GM12878 (cell line): Measurements from ENCODE around the gene LRRC39. TPM values are rescaled to one million over a fixed set of nuclear protein-coding genes. Genes with fewer than 3 reads are reported as not detected.

ENCODE experiments used
- ATAC-seq: fragments of 200-7000 bp; cut with Tn5 transposase; 3 replicates; pipeline ENCODE4 v1.9.1; 2020; ENCODE audit warnings: mild to moderate bottlenecking, moderate library complexity
- BruUV-seq: library from RNA; stranded (reverse); fragments of 400-500 nt; replicated peaks from 2 replicates; lab custom pipeline; 2021; lab: Mats Ljungman, UMichigan
- CTCF ChIA-PET: fragments of 300-600 bp; sonication (Branson Sonifier 250); formaldehyde crosslinking; extraction: SDS; loops from one replicate; lab custom pipeline; 2021; ENCODE audit warnings: inconsistent platforms; lab: Yijun Ruan, JAX
- POLR2A ChIA-PET: fragments of 350-600 bp; formaldehyde crosslinking; extraction: SDS; loops from one replicate; lab custom pipeline; 2021; ENCODE audit warnings: inconsistent platforms; lab: Charles Lee
- RAD21 ChIA-PET: fragments of 300-600 bp; sonication (Branson Sonifier 250); formaldehyde crosslinking; loops from one replicate; lab custom pipeline; 2023; ENCODE audit warnings: antibody characterized with exemption; ENCODE audit not compliant: unreplicated experiment; lab: Charles Lee
- SMC1A ChIA-PET: fragments of 300-600 bp; sonication (Branson Sonifier 250); formaldehyde crosslinking; loops from one replicate; lab custom pipeline; 2023; ENCODE audit not compliant: unreplicated experiment, uncharacterized antibody; lab: Charles Lee
- DNase-seq: peaks from one replicate; pipeline ENCODE4 v3.0.0-alpha.2; 2011; ENCODE audit warnings: low read depth, low spot score
- FAIRE-seq: peaks from 3 replicates; lab custom pipeline; 2011; peaks lifted over from hg19 to GRCh38; lab: Jason Lieb, UNC
- H2AFZ ChIP-seq: 2 replicates; pipeline ENCODE4 v1.6.0; 2011; ENCODE audit warnings: low read depth, low read length, control low read depth; ENCODE audit not compliant: control insufficient read depth
- H3K27ac ChIP-seq: 2 replicates; pipeline ENCODE4 v1.5.1; 2011; ENCODE audit warnings: control low read depth; ENCODE audit not compliant: control insufficient read depth, insufficient read depth
- H3K27me3 ChIP-seq, 2 experiments: replicated peaks in 1 of 2; 2 replicates each; pipeline versions ENCODE4 v1.6.0 to v1.6.1; 2011; ENCODE audit warnings: low read length in 1 of 2; ENCODE audit not compliant: control insufficient read depth in 2 of 2, insufficient read depth in 2 of 2
- H3K36me3 ChIP-seq, 2 experiments: 2 replicates each; pipeline ENCODE4 v1.5.1; 2011; ENCODE audit warnings: low read length in 1 of 2; ENCODE audit not compliant: control insufficient read depth in 2 of 2, insufficient read depth in 2 of 2
- H3K4me1 ChIP-seq: 2 replicates; pipeline ENCODE4 v1.6.1; 2011; ENCODE audit warnings: mild to moderate bottlenecking, low read length, moderate library complexity, mixed read lengths; ENCODE audit not compliant: control insufficient read depth, insufficient read depth
- H3K4me2 ChIP-seq: 2 replicates; pipeline ENCODE4 v1.6.0; 2011; ENCODE audit warnings: control low read depth; ENCODE audit not compliant: control insufficient read depth, insufficient read depth
- H3K4me3 ChIP-seq: fragments of 200-600 bp; sonication (generic); 2 replicates; pipeline ENCODE4 v1.5.1; 2016
- H3K79me2 ChIP-seq: 2 replicates; pipeline ENCODE4 v1.6.0; 2011; ENCODE audit warnings: low read length; ENCODE audit not compliant: control insufficient read depth, insufficient read depth
- H3K9ac ChIP-seq: 2 replicates; pipeline ENCODE4 v1.8.0; 2011; ENCODE audit warnings: low read length, control low read depth, mixed read lengths; ENCODE audit not compliant: control insufficient read depth, insufficient read depth
- H3K9me3 ChIP-seq: replicated peaks from 3 replicates; pipeline ENCODE4 v1.5.1; 2011; ENCODE audit warnings: mild to moderate bottlenecking, low read length; ENCODE audit not compliant: control insufficient read depth, insufficient read depth
- H4K20me1 ChIP-seq: 2 replicates; pipeline ENCODE4 v1.6.0; 2011; ENCODE audit not compliant: control insufficient read depth, insufficient read depth
- ATF7 ChIP-seq: fragments of 450-650 bp; IDR thresholded peaks from 2 replicates; pipeline ENCODE4 v1.6.1; 2016; ENCODE audit warnings: low read depth, mild to moderate bottlenecking
- BCL3 ChIP-seq: IDR thresholded peaks from 2 replicates; pipeline ENCODE4 v1.6.1; 2011; ENCODE audit warnings: borderline replicate concordance, low read depth, mild to moderate bottlenecking, moderate library complexity, low read length; ENCODE audit not compliant: insufficient read depth, poor library complexity, severe bottlenecking
- BHLHE40 ChIP-seq, 2 experiments: fragments of 450-650 bp in 1 of 2; IDR thresholded peaks; 2 replicates each; pipeline ENCODE4 v1.6.1; 2011 to 2017; ENCODE audit warnings: low read depth in 2 of 2, borderline replicate concordance in 1 of 2, improper control_type of control experiment in 1 of 2, low read length in 1 of 2, mild to moderate bottlenecking in 1 of 2
- MTA2 ChIP-seq: fragments of 450-650 bp; IDR thresholded peaks from 2 replicates; pipeline ENCODE4 v1.6.1; 2016; ENCODE audit warnings: low read depth, mild to moderate bottlenecking, moderate library complexity
- NFXL1 ChIP-seq: fragments of 450-650 bp; IDR thresholded peaks from 2 replicates; pipeline ENCODE4 v1.6.1; 2017; ENCODE audit warnings: antibody characterized with exemption, mild to moderate bottlenecking, borderline replicate concordance
- POLR2A ChIP-seq: IDR thresholded peaks from 2 replicates; pipeline ENCODE4 v1.6.1; 2011; ENCODE audit warnings: low read depth, mild to moderate bottlenecking, low read length
- POLR2AphosphoS2 ChIP-seq: IDR thresholded peaks from 2 replicates; pipeline ENCODE4 v1.6.1; 2011; ENCODE audit warnings: low read depth, mild to moderate bottlenecking, low read length, improper control_type of control experiment, moderate library complexity
- WRNIP1 ChIP-seq: IDR thresholded peaks from 2 replicates; pipeline ENCODE4 v1.6.1; 2011; ENCODE audit warnings: low read depth, low read length, improper control_type of control experiment, borderline replicate concordance
- ZZZ3 ChIP-seq: IDR thresholded peaks from 2 replicates; pipeline ENCODE4 v1.6.1; 2011; ENCODE audit warnings: low read depth; ENCODE audit not compliant: control insufficient read depth, insufficient read length
- WGBS: methylation state at CpG from one replicate; pipeline ENCODE4 v1.1.6; 2016; ENCODE audit warnings: low lambda C conversion rate; ENCODE audit not compliant: insufficient replicate concordance, insufficient coverage; ENCODE audit errors: missing lambda C conversion rate; 5-methylcytosine and 5-hydroxymethylcytosine counted together
- in situ Hi-C: fragments of 300-500 bp; cut with MboI; formaldehyde crosslinking; loops from 9 replicates; pipeline ENCODE4 v1.14.3; 2018; ENCODE audit warnings: mixed read lengths
- intact Hi-C: fragments of 100-400 bp; cut with micrococcal nuclease; formaldehyde crosslinking; loops from one replicate; pipeline ENCODE4 v1.14.2; 2022; ENCODE audit not compliant: unreplicated experiment
- polyA plus RNA-seq, 11 experiments: library from polyadenylated mRNA; depleted of rRNA in 4 of 11; unstranded in 6 of 11; stranded (reverse) in 5 of 11; fragments of >200 nt; fragmentation: Nextera tagmentation in 4 of 11; fragmentation: Illumina TruSeq in 1 of 11; extraction: Ambion mirVana in 4 of 11; extraction: Trizol in 1 of 11; gene quantifications; 1 replicate in 1 of 11; 2 replicates in 10 of 11; pipeline versions ENCODE4 v1.2.1 to v1.2.3, GENCODE V29; 2011 to 2016; ENCODE audit warnings: inconsistent platforms in 2 of 11, missing spikeins in 2 of 11, low read depth in 1 of 11
- total RNA-seq, 4 experiments: library from RNA; depleted of rRNA in 3 of 4; stranded (reverse); fragments of >200 nt in 3 of 4; fragmentation: Illumina TruSeq in 1 of 4; extraction: Trizol in 1 of 4; gene quantifications; 2 replicates each; pipeline versions ENCODE4 v1.2.1 to v1.2.3, GENCODE V29; 2013 to 2021
- TF ChIP-seq, protein P1 (sequence below): fragments of 450-650 bp; IDR thresholded peaks from 2 replicates; pipeline ENCODE4 v1.6.1; 2017; ENCODE audit warnings: low read depth, mild to moderate bottlenecking, moderate library complexity

The LRRC39 gene
- total and polyA plus RNA-seq, 10 of the 15 experiments (the other 5 are each of a cell fraction or from before 2014, with no cell fraction given): 0.23 to 1.1 (median 0.56) TPM

GRCh38 chr1:100168051-100168450, 10.0 kb downstream of the LRRC39 start:
- FAIRE-seq: no peak
- DNase-seq: no peak
- no peaks in the 10 kb centered on the region for H3K4me1 ChIP-seq
- H3K79me2 ChIP-seq: no peaks in the 10 kb centered on the region
- no peak overlapping the region for H2AFZ ChIP-seq
- no TSS peak for BruUV-seq
- TF ChIP-seq MTA2 (no peak), WRNIP1 (no peak), POLR2AphosphoS2 (no peak), ZZZ3 (no peak), ATF7 (no peak), BCL3 (no peak), NFXL1 (no peak), POLR2A (no peak), BHLHE40 (IDR thresholded peaks at IDR 0.05; ENCODE audit: borderline replicate concordance in 1 of 2, low read depth in 2 of 2, low read length in 1 of 2) (no peak)
- TF ChIP-seq, protein P1, sequence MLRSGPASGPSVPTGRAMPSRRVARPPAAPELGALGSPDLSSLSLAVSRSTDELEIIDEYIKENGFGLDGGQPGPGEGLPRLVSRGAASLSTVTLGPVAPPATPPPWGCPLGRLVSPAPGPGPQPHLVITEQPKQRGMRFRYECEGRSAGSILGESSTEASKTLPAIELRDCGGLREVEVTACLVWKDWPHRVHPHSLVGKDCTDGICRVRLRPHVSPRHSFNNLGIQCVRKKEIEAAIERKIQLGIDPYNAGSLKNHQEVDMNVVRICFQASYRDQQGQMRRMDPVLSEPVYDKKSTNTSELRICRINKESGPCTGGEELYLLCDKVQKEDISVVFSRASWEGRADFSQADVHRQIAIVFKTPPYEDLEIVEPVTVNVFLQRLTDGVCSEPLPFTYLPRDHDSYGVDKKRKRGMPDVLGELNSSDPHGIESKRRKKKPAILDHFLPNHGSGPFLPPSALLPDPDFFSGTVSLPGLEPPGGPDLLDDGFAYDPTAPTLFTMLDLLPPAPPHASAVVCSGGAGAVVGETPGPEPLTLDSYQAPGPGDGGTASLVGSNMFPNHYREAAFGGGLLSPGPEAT: no peak
- no peak overlapping the region for H3K4me2 ChIP-seq
- H3K9ac ChIP-seq: no peak overlapping the region
- H3K9me3 ChIP-seq: no peaks in the 10 kb centered on the region
- no peak overlapping the region for H3K27ac ChIP-seq
- H3K4me3 ChIP-seq: no peak overlapping the region
- no peak for ATAC-seq
- ChIA-PET SMC1A (interaction anchor here (0.6 to 1.2 kb wide), 3 partner anchors 15 to 367 kb away, joined by 3 to 4 read pairs (median 3); no protein-coding TSS in a partner anchor), CTCF (interaction anchor here (1.7 kb wide), 1 partner anchor 17 kb away, joined by 3 read pairs; no protein-coding TSS in a partner anchor), RAD21 (no interaction called here), POLR2A (no interaction called here)
- H3K36me3 ChIP-seq: no peaks in the 10 kb centered on the region
- H3K27me3 ChIP-seq: no peaks in the 10 kb centered on the region
- 98% methylated on average over 2 of the region's 2 CpGs for WGBS
- in situ Hi-C loops (no loop called here), intact Hi-C loops (no loop called here)
- H4K20me1 ChIP-seq: no peaks in the 10 kb centered on the region
